HUDEP-2 (cell line): ENCODE results near the gene CALD1.

Experiments used
- DNase-seq, 76 experiments: peaks; one replicate each; lab custom pipeline; 2025; ENCODE audit not compliant: unreplicated experiment in 76 of 76; lab: John Stamatoyannopoulos, UW

Gene CALD1

DNA sequence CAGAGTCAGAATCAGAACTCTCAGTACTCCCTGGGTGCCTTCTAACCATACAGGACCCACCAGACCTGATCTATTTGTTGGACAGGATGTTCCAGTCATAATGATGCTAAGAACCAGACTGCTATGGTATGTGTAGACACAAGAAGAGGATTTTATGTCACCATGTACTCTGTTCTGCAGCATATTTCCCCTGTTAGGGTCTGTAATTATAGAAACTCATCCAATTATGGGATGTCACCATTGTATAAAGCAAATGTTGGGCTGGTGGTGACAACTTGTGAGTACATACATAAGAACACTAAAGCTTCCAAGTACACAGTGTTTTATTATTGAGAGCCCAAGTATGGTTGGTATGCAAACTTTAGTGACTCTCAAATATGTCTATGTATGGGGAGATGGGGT lies 139.8 kb downstream of the CALD1 start:
- DNase-seq: no peak

DNA sequence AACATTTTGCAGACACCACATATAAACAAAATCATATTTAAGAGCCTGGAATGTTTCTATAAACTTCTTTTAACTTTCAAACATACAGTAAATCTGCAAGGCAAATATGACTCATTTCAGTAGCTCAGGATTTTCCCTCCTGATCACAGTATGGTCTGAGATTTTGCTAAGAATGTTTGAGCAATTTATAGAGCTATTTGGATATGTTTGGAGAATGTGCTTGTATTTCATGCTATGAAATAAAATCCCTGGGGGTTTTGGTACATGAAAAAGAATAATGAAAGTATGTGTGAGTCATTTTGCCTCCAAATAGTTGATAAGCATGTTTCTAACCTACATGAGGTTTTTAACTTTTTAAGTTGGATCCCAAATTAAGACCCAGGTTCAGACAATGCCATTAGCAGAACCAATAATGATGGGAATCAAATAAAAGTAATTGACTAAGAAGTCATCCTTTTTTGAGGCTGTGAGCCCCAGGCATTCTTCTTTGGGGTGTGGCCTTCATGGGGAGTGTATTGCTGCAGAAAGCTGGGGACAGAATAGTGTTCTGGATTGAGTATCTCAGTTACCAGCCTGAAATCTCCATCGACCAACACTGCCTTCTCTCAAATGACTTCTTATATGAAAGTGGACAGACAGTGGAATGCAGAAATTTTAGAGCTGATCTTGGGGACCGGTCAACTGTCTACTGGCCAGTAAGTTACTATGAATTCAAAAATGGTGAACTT lies 140.8 kb downstream of the CALD1 start:
- no peak for DNase-seq

DNA sequence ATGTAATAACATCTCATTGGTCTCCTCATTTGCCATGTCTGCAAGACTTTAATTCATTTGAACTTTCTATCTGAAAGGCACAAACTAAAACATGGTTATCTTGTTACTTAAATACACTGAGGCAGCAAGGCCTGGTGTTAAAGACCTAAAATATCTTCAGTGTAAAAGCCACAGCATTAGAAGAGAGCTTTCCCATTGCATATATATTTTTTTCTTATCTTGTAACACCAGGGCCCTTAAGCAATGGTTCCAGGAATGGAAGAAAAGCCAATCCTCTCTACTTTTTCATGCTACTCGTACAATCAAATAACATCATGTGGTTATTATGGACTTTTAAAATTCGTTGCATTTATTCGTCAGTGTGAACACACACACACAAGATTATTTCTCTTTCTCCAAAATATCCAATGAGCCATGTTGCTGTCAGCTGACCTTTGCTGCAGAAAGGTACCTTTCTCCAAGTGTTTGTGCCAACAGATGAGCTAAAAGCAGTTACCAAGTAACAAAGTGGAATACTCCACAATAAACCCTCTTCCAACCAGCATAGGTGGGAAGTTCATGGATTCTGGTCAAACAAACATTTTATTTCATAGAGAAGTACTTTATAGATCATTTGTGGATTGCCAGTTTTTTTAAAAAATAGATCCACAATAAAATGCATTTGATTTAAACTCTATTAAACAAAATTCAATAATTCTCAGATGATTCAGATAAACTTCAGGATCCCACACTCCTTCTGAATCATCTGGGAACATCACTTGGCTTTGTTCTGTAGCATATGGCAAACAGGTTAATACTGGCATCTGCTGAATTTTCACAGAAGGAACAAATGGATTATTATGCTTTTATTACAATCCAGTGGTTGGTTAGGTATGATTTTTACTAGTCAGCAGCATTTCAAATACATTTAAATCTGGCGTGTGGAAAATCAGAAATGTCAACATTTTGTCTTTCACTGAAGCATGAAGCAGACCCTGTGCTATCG lies 143.6 kb downstream of the CALD1 start:
- no peak for DNase-seq

- DNase-seq: no peak
Observed at GRCh38 chr7:134925766-134926165, 146.3 kb downstream of the CALD1 start.

DNA sequence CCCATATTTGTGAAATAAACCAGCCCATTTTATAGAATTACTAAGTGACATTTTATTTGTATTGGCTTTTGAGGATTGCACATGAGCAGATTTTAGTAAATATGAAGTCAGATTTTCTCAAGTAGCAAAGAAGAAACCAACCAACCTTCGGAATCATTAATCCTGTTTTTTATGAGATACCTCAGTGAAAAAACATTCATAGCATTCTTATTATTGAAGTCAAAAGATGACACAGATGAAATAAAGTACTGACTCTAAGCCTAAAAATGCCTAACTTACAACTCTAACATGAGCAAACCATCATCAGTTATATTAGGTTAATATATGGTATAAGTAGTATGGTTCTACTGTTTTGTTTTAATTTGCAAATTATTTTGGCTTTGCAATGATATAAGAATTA lies 147.0 kb downstream of the CALD1 start:
- DNase-seq: no peak

DNA sequence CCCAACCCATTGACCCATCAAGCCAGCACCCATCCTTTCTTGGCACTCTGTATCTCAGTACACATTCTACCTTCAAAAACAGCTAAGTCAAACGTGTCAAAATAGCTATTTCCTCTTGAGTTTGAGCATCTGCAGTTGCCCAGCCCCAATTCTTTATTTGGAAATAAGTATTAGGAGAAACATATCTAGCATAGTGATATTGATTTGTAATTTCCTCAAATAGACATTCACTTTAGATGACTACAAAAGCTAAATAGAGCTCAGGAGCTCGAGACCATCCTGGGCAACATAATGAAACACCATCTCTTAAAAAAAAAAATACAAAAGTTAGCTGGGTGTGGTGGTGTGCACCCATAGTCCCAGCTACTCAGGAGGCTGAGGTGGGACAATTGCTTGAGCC lies 147.6 kb downstream of the CALD1 start:
- no peak for DNase-seq

GRCh38 chr7:134927723-134928122 lies 148.3 kb downstream of the CALD1 start:
- no peak for DNase-seq

DNA sequence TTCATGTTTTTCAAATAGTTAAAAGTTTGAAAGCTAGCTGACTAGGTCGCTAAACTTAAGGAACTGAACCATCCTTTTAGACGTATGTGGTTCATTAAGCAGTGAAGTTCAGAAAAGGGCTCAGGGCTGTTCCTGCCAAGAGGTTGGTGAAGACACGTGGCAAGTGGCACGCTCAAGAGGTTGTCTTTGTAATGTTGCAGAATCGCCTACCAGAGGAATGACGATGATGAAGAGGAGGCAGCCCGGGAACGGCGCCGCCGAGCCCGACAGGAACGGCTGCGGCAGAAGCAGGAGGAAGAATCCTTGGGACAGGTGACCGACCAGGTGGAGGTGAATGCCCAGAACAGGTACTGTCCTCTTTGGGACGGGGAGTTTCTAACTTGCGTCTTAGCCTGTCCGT lies 149.1 kb downstream of the CALD1 start:
- DNase-seq: no peak

- DNase-seq: no peak
Observed at GRCh38 chr7:134931487-134931886, 152.1 kb downstream of the CALD1 start.

DNA sequence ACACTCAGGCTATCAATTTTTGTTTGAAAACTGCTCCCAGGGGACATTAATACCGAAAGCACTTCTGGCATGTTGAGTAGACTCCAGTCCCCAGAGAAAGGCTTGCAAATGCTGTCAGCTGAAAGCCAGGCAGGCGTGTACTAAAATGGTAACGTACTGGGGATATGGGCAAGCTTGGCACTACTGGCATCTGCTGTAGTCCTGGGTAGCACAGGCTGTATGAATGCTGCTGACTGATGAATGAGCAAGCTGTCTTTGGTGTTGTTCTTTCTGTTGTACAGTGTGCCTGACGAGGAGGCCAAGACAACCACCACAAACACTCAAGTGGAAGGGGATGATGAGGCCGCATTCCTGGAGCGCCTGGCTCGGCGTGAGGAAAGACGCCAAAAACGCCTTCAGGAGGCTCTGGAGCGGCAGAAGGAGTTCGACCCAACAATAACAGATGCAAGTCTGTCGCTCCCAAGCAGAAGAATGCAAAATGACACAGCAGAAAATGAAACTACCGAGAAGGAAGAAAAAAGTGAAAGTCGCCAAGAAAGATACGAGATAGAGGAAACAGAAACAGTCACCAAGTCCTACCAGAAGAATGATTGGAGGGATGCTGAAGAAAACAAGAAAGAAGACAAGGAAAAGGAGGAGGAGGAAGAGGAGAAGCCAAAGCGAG lies 153.4 kb downstream of the CALD1 start:
- no peak for DNase-seq

- DNase-seq: no peak
Observed at GRCh38 chr7:134933460-134934068, 154.1 kb downstream of the CALD1 start.

DNA sequence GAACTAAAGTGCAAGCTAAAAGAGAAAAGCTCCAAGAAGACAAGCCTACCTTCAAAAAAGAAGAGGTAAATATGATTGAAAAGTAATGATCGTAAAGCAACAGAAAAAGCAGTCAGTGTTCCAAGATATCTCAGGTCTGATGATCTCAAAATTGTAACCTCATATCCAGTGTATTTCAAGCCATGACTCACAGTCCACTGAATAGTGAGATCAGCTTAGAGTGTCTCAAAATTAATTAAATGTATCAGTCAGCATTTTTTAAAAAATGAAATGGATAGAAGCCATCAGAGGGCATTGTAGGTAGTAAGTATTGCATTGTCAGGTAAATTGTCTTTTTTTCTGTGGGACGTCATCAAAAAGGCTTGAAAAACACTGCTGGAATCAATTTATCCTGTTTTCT lies 156.3 kb downstream of the CALD1 start:
- no peak for DNase-seq

- no peak for DNase-seq
Observed at GRCh38 chr7:134936893-134937510, 157.6 kb downstream of the CALD1 start.

DNA sequence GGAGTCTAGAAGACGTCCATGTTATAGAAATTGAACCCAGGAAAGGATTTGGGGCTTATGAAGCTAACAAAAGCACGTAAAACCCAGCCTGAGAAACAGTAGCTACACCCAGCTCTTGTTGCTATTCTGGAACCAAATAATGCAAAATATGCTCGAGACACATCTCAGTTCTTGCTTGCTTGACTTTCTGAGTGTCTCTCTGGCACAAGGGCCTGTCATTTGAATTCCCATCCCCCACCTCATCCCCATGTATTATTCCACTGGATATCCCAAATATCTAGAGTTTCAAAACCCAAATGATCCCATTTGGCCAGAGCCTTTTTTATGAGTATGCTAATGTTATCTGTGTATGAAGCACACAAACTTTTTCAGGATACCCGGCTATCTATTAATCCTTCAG lies 158.7 kb downstream of the CALD1 start:
- DNase-seq: no peak

- DNase-seq: no peak
Observed at GRCh38 chr7:134939136-134939535, 159.7 kb downstream of the CALD1 start.

GRCh38 chr7:134940729-134941128 lies 161.3 kb downstream of the CALD1 start:
- DNase-seq: no peak

GRCh38 chr7:134941185-134941900 lies 161.9 kb downstream of the CALD1 start:
- no peak for DNase-seq

- DNase-seq: no peak
Observed at GRCh38 chr7:134941952-134942351, 162.5 kb downstream of the CALD1 start.

DNA sequence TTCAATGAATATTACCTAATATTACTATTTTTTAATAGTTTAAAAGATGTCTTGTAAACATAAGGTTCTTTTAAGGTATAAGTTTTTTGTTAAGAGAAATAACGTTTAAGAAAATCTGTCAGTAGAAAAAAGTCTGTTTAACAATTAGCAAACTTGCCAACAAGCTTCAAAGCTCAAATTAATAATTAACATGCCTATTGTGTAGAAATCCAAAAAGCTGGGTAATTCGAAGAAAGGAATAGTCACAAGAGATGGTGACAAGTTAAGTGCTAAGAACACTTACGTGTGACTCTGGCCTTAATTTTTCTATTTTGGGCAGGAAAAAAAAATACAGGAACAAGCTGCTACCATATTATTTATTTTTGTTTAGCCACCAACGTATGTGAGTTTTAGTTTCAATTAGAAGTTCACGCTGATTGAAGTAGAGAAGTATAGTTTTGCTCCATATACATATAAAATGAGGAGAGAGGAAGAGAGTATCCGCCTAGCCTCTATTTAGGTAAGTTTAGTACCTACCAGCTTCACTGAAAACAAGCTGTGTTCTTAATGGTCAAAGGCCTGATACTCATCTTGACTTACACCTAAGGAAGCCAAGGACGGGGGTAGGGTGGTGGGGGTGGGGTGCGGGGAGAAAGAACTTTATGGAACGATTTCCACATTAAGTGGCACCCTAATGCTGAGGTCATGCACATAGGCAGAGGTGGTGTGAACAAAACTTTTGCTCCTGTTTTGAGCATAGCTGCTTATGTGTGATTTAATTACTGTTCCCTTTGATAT lies 163.4 kb downstream of the CALD1 start:
- no peak for DNase-seq
